Vagina (tissue), 2 donors: ENCODE data around the gene PALLD.

Source experiments
- POLR2A ChIP-seq, 2 donors: fragments of 450-650 bp; IDR thresholded peaks; one replicate each; pipeline ENCODE4 v1.6.1; 2017; ENCODE audit warnings: antibody characterized with exemption in 2 of 2, mild to moderate bottlenecking in 2 of 2, moderate library complexity in 2 of 2
- TF ChIP-seq, protein P1 (sequence below), 3 experiments: fragments of 450-650 bp in 2 of 3; fragments of 200-600 bp in 1 of 3; sonication (generic) in 1 of 3; IDR thresholded peaks; one replicate each; pipeline ENCODE4 v1.5.1; 2017 to 2019; ENCODE audit warnings: antibody characterized with exemption in 3 of 3, mild to moderate bottlenecking in 2 of 3, moderate library complexity in 2 of 3

DNA sequence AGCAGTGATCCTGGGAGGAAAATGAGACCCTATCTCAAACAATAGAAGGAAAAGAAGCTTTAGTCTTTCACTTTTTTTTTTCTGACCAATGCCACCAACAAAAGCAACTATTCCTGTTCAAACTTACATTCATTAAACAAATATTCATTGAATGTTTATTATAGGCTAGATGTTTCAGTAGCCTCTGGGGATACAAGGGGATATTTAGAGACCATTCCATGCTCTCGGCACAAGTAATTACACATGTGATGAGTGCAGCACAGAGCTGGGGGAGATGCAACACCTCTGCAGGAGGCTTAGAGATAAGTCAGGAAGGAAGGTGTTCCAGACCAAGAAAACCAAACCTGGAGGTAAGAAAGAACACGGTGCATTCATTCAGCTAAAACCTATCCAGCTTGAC, 68.3 kb downstream of the PALLD start:
- TF ChIP-seq POLR2A (IDR thresholded peaks at IDR 0.05), result no peak
- TF ChIP-seq, protein P1, sequence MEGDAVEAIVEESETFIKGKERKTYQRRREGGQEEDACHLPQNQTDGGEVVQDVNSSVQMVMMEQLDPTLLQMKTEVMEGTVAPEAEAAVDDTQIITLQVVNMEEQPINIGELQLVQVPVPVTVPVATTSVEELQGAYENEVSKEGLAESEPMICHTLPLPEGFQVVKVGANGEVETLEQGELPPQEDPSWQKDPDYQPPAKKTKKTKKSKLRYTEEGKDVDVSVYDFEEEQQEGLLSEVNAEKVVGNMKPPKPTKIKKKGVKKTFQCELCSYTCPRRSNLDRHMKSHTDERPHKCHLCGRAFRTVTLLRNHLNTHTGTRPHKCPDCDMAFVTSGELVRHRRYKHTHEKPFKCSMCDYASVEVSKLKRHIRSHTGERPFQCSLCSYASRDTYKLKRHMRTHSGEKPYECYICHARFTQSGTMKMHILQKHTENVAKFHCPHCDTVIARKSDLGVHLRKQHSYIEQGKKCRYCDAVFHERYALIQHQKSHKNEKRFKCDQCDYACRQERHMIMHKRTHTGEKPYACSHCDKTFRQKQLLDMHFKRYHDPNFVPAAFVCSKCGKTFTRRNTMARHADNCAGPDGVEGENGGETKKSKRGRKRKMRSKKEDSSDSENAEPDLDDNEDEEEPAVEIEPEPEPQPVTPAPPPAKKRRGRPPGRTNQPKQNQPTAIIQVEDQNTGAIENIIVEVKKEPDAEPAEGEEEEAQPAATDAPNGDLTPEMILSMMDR (IDR thresholded peaks at IDR 0.05), result no peak
